Lower leg skin (tissue), 3 donors: Measurements from ENCODE around the gene MICAL2.

Experiments
- CTCF ChIP-seq, 3 donors: fragments of 450-650 bp; IDR thresholded peaks; one replicate each; pipeline ENCODE4 v1.5.1; 2016; ENCODE audit warnings: antibody characterized with exemption in 3 of 3, mild to moderate bottlenecking in 3 of 3, moderate library complexity in 2 of 3
- POLR2A ChIP-seq, 2 donors: fragments of 450-650 bp; IDR thresholded peaks; one replicate each; pipeline ENCODE4 v1.6.1; 2016 to 2017; ENCODE audit warnings: antibody characterized with exemption in 2 of 2, mild to moderate bottlenecking in 1 of 2, moderate library complexity in 1 of 2

GRCh38 chr11:12182676-12183541 lies 72.5 kb downstream of the MICAL2 start:
- TF ChIP-seq CTCF (IDR thresholded peaks at IDR 0.05), result no peak
- no peak for TF ChIP-seq POLR2A (IDR thresholded peaks at IDR 0.05)
